GM12878 (cell line): ENCODE results near the gene ABR. TPM values are rescaled to one million over a fixed set of nuclear protein-coding genes. Genes with fewer than 3 reads are reported as not detected.

ENCODE experiments used
- ASH2L ChIP-seq: fragments of 300-600, 200-600 bp; sonication (generic); IDR thresholded peaks from 2 replicates; pipeline ENCODE4 v1.6.1; 2017; ENCODE audit warnings: low read depth, mild to moderate bottlenecking, borderline replicate concordance
- EED ChIP-seq: sonication (generic); IDR thresholded peaks from 2 replicates; pipeline ENCODE4 v1.6.1; 2016; ENCODE audit warnings: antibody characterized with exemption, low read depth
- EZH2 ChIP-seq: IDR thresholded peaks from 2 replicates; pipeline ENCODE4 v1.6.1; 2012; ENCODE audit warnings: low read depth, mild to moderate bottlenecking, control low read depth, inconsistent platforms, low read length, borderline replicate concordance; ENCODE audit not compliant: control insufficient read depth
- MXI1 ChIP-seq: fragments of 150-350 bp; IDR thresholded peaks from 2 replicates; pipeline ENCODE4 v1.6.1; 2011; ENCODE audit warnings: low read depth, mild to moderate bottlenecking, inconsistent platforms, low read length, improper control_type of control experiment
- RUNX3 ChIP-seq: IDR thresholded peaks from 2 replicates; pipeline ENCODE4 v1.6.1; 2012; ENCODE audit warnings: low read length, inconsistent platforms
- SUZ12 ChIP-seq: fragments of 200-600 bp; sonication (generic); IDR thresholded peaks from one replicate; pipeline ENCODE4 v1.6.1; 2018; ENCODE audit warnings: antibody characterized with exemption, mild to moderate bottlenecking; ENCODE audit not compliant: unreplicated experiment
- TBL1XR1 ChIP-seq: IDR thresholded peaks from 2 replicates; pipeline ENCODE4 v1.6.1; 2012; ENCODE audit warnings: low read depth, low read length, improper control_type of control experiment
- ZSCAN29 ChIP-seq: fragments of 450-650 bp; IDR thresholded peaks from 2 replicates; pipeline ENCODE4 v1.6.1; 2017; ENCODE audit warnings: mild to moderate bottlenecking, moderate library complexity
- polyA plus RNA-seq, 11 experiments: library from polyadenylated mRNA; depleted of rRNA in 4 of 11; unstranded in 6 of 11; stranded (reverse) in 5 of 11; fragments of >200 nt; fragmentation: Nextera tagmentation in 4 of 11; fragmentation: Illumina TruSeq in 1 of 11; extraction: Ambion mirVana in 4 of 11; extraction: Trizol in 1 of 11; gene quantifications; 1 replicate in 1 of 11; 2 replicates in 10 of 11; pipeline versions ENCODE4 v1.2.1 to v1.2.3, GENCODE V29; 2011 to 2016; ENCODE audit warnings: inconsistent platforms in 2 of 11, missing spikeins in 2 of 11, low read depth in 1 of 11
- total RNA-seq, 4 experiments: library from RNA; depleted of rRNA in 3 of 4; stranded (reverse); fragments of >200 nt in 3 of 4; fragmentation: Illumina TruSeq in 1 of 4; extraction: Trizol in 1 of 4; gene quantifications; 2 replicates each; pipeline versions ENCODE4 v1.2.1 to v1.2.3, GENCODE V29; 2013 to 2021
- TF ChIP-seq, protein P1 (sequence below): IDR thresholded peaks from 2 replicates; pipeline ENCODE4 v1.6.1; 2012; ENCODE audit warnings: mild to moderate bottlenecking, low read depth, low read length
- TF ChIP-seq, protein P2 (sequence below): IDR thresholded peaks from 2 replicates; pipeline ENCODE4 v1.6.1; 2012; ENCODE audit warnings: low read depth, low read length, improper control_type of control experiment
- TF ChIP-seq, protein P3 (sequence below): fragments of 450-650 bp; formaldehyde crosslinking; IDR thresholded peaks from 2 replicates; pipeline ENCODE4 v1.4.0; 2022; ENCODE audit warnings: mild to moderate bottlenecking, moderate library complexity
- TF ChIP-seq, protein P4 (sequence below): fragments of 450-650 bp; IDR thresholded peaks from 2 replicates; pipeline ENCODE4 v1.6.1; 2017; ENCODE audit warnings: low read depth, mild to moderate bottlenecking, moderate library complexity

The ABR gene
- total and polyA plus RNA-seq, 10 of the 15 experiments (the other 5 are each of a cell fraction or from before 2014, with no cell fraction given): 1.4 to 112 (median 30.0) TPM

DNA sequence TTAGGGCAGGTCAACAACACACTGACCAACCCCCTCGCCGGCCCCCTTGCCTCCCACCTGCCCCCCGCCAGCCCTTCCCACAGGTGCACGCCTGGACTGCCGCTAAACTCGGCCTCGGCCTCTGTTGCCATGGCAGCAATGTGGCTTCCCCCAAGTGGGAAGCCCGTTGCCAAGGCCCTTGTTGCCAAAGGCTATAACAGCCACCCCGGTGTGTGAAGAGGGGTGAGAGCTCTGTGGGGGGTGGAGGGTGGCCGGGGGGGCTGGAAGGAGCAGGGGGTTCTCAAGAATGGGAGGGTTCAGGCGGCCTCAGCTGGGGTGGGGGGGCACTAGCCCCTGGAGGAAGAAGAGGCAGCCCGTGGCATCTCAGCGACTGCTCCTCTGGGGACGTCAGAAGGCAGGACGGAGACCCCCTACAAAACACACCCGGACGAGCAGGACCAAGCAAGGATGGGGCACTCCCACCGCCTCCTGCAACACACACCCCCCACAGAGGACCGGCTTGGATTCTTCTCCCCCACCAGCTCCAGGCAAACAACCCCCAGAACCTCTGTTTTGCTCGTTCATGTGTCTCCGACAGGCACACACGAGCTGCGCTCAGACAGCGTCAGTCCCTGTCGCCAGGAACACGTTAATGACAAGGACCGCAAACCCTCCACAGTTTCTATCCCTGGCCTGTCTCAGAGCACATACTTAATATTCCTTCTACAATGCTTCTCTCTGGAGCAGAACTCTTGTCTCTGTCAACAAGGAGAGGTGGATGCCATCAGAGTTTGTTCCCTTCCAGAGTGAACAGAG is 55.7 kb downstream of the ABR start (continued):
- TF ChIP-seq, protein P1, sequence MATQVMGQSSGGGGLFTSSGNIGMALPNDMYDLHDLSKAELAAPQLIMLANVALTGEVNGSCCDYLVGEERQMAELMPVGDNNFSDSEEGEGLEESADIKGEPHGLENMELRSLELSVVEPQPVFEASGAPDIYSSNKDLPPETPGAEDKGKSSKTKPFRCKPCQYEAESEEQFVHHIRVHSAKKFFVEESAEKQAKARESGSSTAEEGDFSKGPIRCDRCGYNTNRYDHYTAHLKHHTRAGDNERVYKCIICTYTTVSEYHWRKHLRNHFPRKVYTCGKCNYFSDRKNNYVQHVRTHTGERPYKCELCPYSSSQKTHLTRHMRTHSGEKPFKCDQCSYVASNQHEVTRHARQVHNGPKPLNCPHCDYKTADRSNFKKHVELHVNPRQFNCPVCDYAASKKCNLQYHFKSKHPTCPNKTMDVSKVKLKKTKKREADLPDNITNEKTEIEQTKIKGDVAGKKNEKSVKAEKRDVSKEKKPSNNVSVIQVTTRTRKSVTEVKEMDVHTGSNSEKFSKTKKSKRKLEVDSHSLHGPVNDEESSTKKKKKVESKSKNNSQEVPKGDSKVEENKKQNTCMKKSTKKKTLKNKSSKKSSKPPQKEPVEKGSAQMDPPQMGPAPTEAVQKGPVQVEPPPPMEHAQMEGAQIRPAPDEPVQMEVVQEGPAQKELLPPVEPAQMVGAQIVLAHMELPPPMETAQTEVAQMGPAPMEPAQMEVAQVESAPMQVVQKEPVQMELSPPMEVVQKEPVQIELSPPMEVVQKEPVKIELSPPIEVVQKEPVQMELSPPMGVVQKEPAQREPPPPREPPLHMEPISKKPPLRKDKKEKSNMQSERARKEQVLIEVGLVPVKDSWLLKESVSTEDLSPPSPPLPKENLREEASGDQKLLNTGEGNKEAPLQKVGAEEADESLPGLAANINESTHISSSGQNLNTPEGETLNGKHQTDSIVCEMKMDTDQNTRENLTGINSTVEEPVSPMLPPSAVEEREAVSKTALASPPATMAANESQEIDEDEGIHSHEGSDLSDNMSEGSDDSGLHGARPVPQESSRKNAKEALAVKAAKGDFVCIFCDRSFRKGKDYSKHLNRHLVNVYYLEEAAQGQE: no peak
- TF ChIP-seq, protein P2, sequence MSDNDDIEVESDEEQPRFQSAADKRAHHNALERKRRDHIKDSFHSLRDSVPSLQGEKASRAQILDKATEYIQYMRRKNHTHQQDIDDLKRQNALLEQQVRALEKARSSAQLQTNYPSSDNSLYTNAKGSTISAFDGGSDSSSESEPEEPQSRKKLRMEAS: no peak
- no peak for TF ChIP-seq ZSCAN29
- no peak for TF ChIP-seq TBL1XR1
- no peak for TF ChIP-seq RUNX3
- no peak for TF ChIP-seq SUZ12
- TF ChIP-seq EZH2: no peak
- TF ChIP-seq, protein P3, sequence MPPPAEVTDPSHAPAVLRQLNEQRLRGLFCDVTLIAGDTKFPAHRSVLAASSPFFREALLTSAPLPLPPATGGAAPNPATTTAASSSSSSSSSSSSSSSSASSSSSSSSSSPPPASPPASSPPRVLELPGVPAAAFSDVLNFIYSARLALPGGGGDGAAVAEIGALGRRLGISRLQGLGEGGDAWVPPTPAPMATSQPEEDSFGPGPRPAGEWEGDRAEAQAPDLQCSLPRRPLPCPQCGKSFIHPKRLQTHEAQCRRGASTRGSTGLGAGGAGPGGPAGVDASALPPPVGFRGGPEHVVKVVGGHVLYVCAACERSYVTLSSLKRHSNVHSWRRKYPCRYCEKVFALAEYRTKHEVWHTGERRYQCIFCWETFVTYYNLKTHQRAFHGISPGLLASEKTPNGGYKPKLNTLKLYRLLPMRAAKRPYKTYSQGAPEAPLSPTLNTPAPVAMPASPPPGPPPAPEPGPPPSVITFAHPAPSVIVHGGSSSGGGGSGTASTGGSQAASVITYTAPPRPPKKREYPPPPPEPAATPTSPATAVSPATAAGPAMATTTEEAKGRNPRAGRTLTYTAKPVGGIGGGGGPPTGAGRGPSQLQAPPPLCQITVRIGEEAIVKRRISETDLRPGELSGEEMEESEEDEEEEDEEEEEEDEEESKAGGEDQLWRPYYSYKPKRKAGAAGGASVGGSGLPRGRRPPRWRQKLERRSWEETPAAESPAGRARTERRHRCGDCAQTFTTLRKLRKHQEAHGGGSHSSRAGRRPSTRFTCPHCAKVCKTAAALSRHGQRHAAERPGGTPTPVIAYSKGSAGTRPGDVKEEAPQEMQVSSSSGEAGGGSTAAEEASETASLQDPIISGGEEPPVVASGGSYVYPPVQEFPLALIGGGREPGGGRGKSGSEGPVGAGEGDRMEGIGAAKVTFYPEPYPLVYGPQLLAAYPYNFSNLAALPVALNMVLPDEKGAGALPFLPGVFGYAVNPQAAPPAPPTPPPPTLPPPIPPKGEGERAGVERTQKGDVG (CRISPR knock-in tag): no peak
- no peak for TF ChIP-seq ASH2L
- no peak for TF ChIP-seq EED
- TF ChIP-seq, protein P4, sequence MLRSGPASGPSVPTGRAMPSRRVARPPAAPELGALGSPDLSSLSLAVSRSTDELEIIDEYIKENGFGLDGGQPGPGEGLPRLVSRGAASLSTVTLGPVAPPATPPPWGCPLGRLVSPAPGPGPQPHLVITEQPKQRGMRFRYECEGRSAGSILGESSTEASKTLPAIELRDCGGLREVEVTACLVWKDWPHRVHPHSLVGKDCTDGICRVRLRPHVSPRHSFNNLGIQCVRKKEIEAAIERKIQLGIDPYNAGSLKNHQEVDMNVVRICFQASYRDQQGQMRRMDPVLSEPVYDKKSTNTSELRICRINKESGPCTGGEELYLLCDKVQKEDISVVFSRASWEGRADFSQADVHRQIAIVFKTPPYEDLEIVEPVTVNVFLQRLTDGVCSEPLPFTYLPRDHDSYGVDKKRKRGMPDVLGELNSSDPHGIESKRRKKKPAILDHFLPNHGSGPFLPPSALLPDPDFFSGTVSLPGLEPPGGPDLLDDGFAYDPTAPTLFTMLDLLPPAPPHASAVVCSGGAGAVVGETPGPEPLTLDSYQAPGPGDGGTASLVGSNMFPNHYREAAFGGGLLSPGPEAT: no peak
- no peak for TF ChIP-seq MXI1
